Osteoblast (primary cell): ENCODE measurements around the gene CEP162. TPM values are rescaled to one million over a fixed set of nuclear protein-coding genes. Genes with fewer than 3 reads are reported as not detected.
A peak's percentile ranks its signal among the peaks of the same experiment; 100 is the strongest.

Source experiments
- DNase-seq: peaks from one replicate; pipeline ENCODE4 v3.0.0; 2011; ENCODE audit warnings: low spot score, mixed read lengths; ENCODE audit not compliant: insufficient read length; ENCODE audit errors: missing footprints
- H2AFZ ChIP-seq: 2 replicates; pipeline ENCODE4 v1.6.0; 2011; ENCODE audit warnings: mild to moderate bottlenecking, low read length
- H3K27ac ChIP-seq: 2 replicates; pipeline ENCODE4 v1.5.1; 2011; ENCODE audit warnings: mild to moderate bottlenecking, low read depth, low read length, moderate library complexity
- H3K27me3 ChIP-seq: 2 replicates; pipeline ENCODE4 v1.6.0; 2012; ENCODE audit warnings: mild to moderate bottlenecking, control low read depth, inconsistent platforms, low read length, moderate library complexity; ENCODE audit not compliant: insufficient read depth
- H3K36me3 ChIP-seq: 2 replicates; pipeline ENCODE4 v1.5.1; 2011; ENCODE audit warnings: mild to moderate bottlenecking, low read length, control low read depth, moderate library complexity; ENCODE audit not compliant: insufficient read depth
- H3K4me1 ChIP-seq: 2 replicates; pipeline ENCODE4 v1.5.1; 2011; ENCODE audit warnings: mild to moderate bottlenecking, low read length, control low read depth, moderate library complexity; ENCODE audit not compliant: insufficient read depth
- H3K4me2 ChIP-seq: 2 replicates; pipeline ENCODE4 v1.6.0; 2011; ENCODE audit warnings: mild to moderate bottlenecking, low read length; ENCODE audit not compliant: insufficient read depth
- H3K4me3 ChIP-seq: fragments of 200-600 bp; sonication (generic); 3 replicates; pipeline ENCODE4 v1.5.1; 2012; ENCODE audit warnings: mild to moderate bottlenecking, low read length, inconsistent platforms; ENCODE audit not compliant: insufficient read depth
- H3K79me2 ChIP-seq: 2 replicates; pipeline ENCODE4 v1.6.0; 2012; ENCODE audit warnings: mild to moderate bottlenecking, low read length, control low read depth, inconsistent platforms; ENCODE audit not compliant: insufficient read depth
- H3K9me3 ChIP-seq: 2 replicates; pipeline ENCODE4 v1.5.1; 2011; ENCODE audit warnings: low read depth, low read length, control low read depth
- H4K20me1 ChIP-seq: 2 replicates; pipeline ENCODE4 v1.6.0; 2012; ENCODE audit warnings: mild to moderate bottlenecking, low read length, control low read depth; ENCODE audit not compliant: insufficient read depth
- total RNA-seq: library from RNA; depleted of rRNA; stranded (reverse); fragments of >200 nt; gene quantifications from 2 replicates; pipeline ENCODE4 v1.2.3, GENCODE V29; 2012
- TF ChIP-seq, protein P1 (sequence below): IDR thresholded peaks from 2 replicates; pipeline ENCODE4 v1.5.1; 2011; ENCODE audit warnings: mild to moderate bottlenecking, low read depth, low read length, moderate library complexity; ENCODE audit errors: extremely low read depth

CEP162 gene
- total RNA-seq, 1 donor = 17.0 TPM

DNA sequence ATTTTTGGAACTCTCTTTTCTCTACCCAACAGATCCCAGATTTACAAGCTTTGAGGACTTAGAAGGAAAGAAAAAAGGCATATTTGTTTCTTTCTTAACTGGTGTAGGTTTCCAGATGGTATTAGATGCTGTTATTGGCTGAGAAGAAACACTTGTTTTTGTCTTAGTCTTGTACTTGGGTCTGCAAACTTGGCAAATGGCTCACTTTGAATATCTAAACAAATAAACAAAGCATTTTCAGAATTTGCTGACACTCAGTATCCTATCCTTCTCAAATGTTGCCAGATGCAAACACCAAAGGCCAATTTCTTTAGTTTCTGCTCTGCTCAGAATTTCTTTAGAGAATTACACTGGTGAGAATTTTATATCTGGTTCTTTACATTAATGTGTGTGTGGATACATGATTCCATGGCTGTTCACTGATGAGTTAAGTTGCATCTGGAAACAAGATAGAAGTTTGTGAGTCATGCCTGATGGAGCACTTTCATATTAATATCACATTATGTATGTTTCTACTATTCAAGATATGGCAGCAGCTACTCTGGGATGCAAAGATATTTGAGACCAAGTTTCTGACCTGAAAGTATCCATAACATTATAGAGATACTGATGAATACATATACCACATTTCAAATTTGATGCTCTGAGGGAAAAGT is 43.7 kb upstream of the CEP162 start:
- no peaks in the 10 kb centered on the region for H3K9me3 ChIP-seq
- no peaks in the 10 kb centered on the region for H4K20me1 ChIP-seq
- H2AFZ ChIP-seq = no peak overlapping the region
- H3K79me2 ChIP-seq = no peaks in the 10 kb centered on the region
- DNase-seq = no peak
- H3K27ac ChIP-seq = no peak overlapping the region
- no peak overlapping the region for H3K4me3 ChIP-seq
- H3K4me2 ChIP-seq = no peak overlapping the region
- TF ChIP-seq, protein P1, sequence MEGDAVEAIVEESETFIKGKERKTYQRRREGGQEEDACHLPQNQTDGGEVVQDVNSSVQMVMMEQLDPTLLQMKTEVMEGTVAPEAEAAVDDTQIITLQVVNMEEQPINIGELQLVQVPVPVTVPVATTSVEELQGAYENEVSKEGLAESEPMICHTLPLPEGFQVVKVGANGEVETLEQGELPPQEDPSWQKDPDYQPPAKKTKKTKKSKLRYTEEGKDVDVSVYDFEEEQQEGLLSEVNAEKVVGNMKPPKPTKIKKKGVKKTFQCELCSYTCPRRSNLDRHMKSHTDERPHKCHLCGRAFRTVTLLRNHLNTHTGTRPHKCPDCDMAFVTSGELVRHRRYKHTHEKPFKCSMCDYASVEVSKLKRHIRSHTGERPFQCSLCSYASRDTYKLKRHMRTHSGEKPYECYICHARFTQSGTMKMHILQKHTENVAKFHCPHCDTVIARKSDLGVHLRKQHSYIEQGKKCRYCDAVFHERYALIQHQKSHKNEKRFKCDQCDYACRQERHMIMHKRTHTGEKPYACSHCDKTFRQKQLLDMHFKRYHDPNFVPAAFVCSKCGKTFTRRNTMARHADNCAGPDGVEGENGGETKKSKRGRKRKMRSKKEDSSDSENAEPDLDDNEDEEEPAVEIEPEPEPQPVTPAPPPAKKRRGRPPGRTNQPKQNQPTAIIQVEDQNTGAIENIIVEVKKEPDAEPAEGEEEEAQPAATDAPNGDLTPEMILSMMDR = no peak
- no peaks in the 10 kb centered on the region for H3K36me3 ChIP-seq
- H3K4me1 ChIP-seq = no peaks in the 10 kb centered on the region
- no peaks in the 10 kb centered on the region for H3K27me3 ChIP-seq

DNA sequence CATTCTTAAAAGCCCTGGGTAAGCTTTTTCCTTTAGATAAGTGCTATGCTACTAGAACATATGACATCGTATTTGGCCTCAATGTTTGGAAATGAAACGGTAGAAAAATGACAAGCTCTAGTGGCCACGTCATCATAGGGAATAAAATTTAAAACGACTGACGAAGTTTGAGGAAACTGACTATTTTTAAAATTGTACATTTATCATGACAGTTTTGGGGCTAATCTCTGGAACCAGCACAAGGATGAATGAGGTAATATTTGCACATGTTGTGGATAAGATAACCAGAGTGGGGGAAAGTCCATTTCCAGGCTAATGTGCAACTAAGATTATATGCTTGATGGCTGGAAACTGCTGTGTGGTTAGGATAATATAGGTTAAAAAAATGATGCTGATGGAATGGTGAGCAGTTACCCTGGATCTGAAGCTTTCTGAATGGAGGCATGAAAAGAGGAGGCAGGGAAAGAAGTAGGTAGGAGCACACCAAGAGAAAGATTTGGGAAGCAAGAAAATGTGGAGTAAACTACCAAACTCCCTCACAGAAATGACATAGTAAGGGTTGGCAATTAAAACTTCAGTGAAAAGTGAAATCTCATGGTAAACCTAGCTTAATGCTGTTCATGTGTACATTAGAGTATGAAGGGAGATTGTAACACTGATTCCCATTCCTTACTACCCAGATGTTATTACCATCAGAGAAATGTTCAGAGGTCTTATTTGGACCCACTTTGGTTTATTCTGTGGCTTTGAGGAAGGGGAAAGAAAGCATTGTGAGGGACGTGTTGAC is 42.7 kb upstream of the CEP162 start:
- Histone ChIP-seq H3K4me3 (no peak overlapping the region), H3K27me3 (no peaks in the 10 kb centered on the region), H3K4me1 (no peaks in the 10 kb centered on the region), H3K27ac (no peak overlapping the region), H3K79me2 (no peaks in the 10 kb centered on the region), H2AFZ (peak overlapping the region; percentile 36), H3K36me3 (no peaks in the 10 kb centered on the region), H3K4me2 (peak overlapping the region; percentile 9), H3K9me3 (no peaks in the 10 kb centered on the region), H4K20me1 (no peaks in the 10 kb centered on the region)
- TF ChIP-seq, protein P1 = no peak
- no peak for DNase-seq

DNA sequence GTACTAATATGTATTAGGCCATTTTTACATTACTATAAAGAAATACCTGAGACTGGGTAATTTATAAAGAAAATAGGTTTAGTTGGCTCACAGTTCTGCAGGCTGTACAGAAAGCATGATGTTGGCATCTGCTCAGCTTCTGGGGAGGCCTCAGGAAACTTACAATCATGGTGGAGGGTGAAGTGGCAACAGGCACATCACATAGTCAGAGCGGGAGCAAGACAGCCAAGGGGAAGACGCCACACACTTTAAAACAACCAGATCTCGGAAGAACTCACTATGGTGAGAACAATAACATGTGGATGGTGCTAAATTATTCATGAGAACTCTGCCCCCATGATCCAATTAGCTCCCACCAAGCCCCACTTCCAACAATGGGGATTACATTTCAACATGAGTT is 41.3 kb upstream of the CEP162 start:
- Histone ChIP-seq H3K4me3 (no peak overlapping the region), H3K4me2 (no peak overlapping the region), H2AFZ (no peak overlapping the region), H4K20me1 (no peaks in the 10 kb centered on the region), H3K9me3 (no peaks in the 10 kb centered on the region), H3K27me3 (no peaks in the 10 kb centered on the region), H3K4me1 (no peaks in the 10 kb centered on the region), H3K79me2 (no peaks in the 10 kb centered on the region), H3K36me3 (no peaks in the 10 kb centered on the region), H3K27ac (no peak overlapping the region)
- no peak for DNase-seq
- TF ChIP-seq, protein P1 = no peak

GRCh38 chr6:84263557-84263956 is 36.1 kb upstream of the CEP162 start:
- H3K9me3 ChIP-seq = no peaks in the 10 kb centered on the region
- H3K27me3 ChIP-seq = no peaks in the 10 kb centered on the region
- H2AFZ ChIP-seq = no peak overlapping the region
- no peaks in the 10 kb centered on the region for H4K20me1 ChIP-seq
- no peak overlapping the region for H3K4me3 ChIP-seq
- no peak for DNase-seq
- TF ChIP-seq, protein P1 = no peak
- peaks cover under 1% of the 10 kb centered on the region for H3K4me1 ChIP-seq
- no peak overlapping the region for H3K27ac ChIP-seq
- no peaks in the 10 kb centered on the region for H3K36me3 ChIP-seq
- H3K4me2 ChIP-seq = no peak overlapping the region
- no peaks in the 10 kb centered on the region for H3K79me2 ChIP-seq
